Activated B cell treated with CpG ODN at 0.5 μM for 24 hours (primary cell): ENCODE measurements around the gene KIF13A. TPM values are rescaled to one million over a fixed set of nuclear protein-coding genes. Genes with fewer than 3 reads are reported as not detected.
"Not testable (repeated sequence)": the region's sequence is repeated elsewhere in the genome, so short reads cannot be mapped to it uniquely, and the experiment has no call there.

Experiments
- ATAC-seq: fragments of 200-7000 bp; cut with Tn5 transposase; one replicate; pipeline ENCODE4 v1.10.0; 2021; ENCODE audit warnings: low read depth, mild to moderate bottlenecking, moderate library complexity
- CTCF ChIA-PET: fragments of 350-600 bp; sonication (Branson Sonifier 250); formaldehyde crosslinking; loops from one replicate; lab custom pipeline; 2021; ENCODE audit warnings: antibody characterized with exemption; lab: Charles Lee
- POLR2A ChIA-PET: fragments of 350-600 bp; sonication (Branson Sonifier 250); formaldehyde crosslinking; loops from one replicate; lab custom pipeline; 2021; ENCODE audit warnings: antibody characterized with exemption; lab: Charles Lee
- DNase-seq: peaks from one replicate; pipeline ENCODE4 v3.0.0; 2022
- H3K27ac Mint-ChIP-seq: one replicate; pipeline ENCODE4 v1.8.0; 2020; ENCODE audit warnings: mixed read lengths
- H3K27me3 Mint-ChIP-seq: one replicate; pipeline ENCODE4 v1.8.0; 2021; ENCODE audit warnings: mixed read lengths
- H3K36me3 Mint-ChIP-seq: one replicate; pipeline ENCODE4 v1.8.0; 2021; ENCODE audit warnings: low read depth, mixed read lengths
- H3K4me1 Mint-ChIP-seq: one replicate; pipeline ENCODE4 v1.8.0; 2021; ENCODE audit warnings: mixed read lengths
- H3K4me3 Mint-ChIP-seq: one replicate; pipeline ENCODE4 v1.8.0; 2020; ENCODE audit warnings: mild to moderate bottlenecking, mixed read lengths
- H3K9me3 Mint-ChIP-seq: one replicate; pipeline ENCODE4 v1.8.0; 2020; ENCODE audit warnings: mixed read lengths
- intact Hi-C: fragments of 100-400 bp; cut with micrococcal nuclease; formaldehyde crosslinking; loops from one replicate; pipeline ENCODE4 v1.15.1; 2024
- total RNA-seq: library from RNA; stranded (reverse); gene quantifications from 2 replicates; pipeline ENCODE4 v1.2.3, GENCODE V29; 2022
- TF ChIP-seq, protein P1 (sequence below): fragments of 200-600 bp; IDR thresholded peaks from one replicate; pipeline ENCODE4 v1.8.0; 2022; ENCODE audit warnings: antibody characterized with exemption, mild to moderate bottlenecking

Gene KIF13A
- total RNA-seq, 1 donor from 2014 or later, result 14.1 TPM

DNA sequence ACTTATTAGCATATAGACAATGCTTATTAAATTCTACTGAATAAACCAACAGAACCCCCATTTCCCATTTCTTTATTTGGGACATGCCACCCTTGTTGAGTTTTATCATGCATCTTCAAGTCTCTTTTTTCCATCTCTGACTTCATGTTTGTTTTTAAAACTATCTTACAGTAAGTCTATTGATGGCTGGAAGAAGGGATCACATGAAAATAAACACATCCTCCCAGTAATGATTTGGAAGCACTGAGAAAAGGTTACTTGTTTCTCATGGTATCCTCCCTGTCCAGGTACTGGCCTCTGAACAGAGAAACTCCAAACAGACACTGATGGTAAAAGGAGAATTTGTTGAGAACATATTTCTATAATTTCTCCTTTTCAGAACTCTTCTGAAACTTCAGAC lies 74.9 kb downstream of the KIF13A start:
- no peak for DNase-seq
- ATAC-seq, result no peak
- Mint-ChIP-seq H3K4me1 (peaks cover 22% of the 10 kb centered on the region), H3K9me3 (no peaks in the 10 kb centered on the region), H3K36me3 (no peaks in the 10 kb centered on the region), H3K27ac (no peak overlapping the region), H3K4me3 (no peak overlapping the region), H3K27me3 (no peaks in the 10 kb centered on the region)
- ChIA-PET CTCF (interaction anchor here (0.6 kb wide), 1 partner anchor 410 kb away, joined by 4 read pairs; no protein-coding TSS in a partner anchor), POLR2A (no interaction called here)
- intact Hi-C loops, result no loop called here
- TF ChIP-seq, protein P1, sequence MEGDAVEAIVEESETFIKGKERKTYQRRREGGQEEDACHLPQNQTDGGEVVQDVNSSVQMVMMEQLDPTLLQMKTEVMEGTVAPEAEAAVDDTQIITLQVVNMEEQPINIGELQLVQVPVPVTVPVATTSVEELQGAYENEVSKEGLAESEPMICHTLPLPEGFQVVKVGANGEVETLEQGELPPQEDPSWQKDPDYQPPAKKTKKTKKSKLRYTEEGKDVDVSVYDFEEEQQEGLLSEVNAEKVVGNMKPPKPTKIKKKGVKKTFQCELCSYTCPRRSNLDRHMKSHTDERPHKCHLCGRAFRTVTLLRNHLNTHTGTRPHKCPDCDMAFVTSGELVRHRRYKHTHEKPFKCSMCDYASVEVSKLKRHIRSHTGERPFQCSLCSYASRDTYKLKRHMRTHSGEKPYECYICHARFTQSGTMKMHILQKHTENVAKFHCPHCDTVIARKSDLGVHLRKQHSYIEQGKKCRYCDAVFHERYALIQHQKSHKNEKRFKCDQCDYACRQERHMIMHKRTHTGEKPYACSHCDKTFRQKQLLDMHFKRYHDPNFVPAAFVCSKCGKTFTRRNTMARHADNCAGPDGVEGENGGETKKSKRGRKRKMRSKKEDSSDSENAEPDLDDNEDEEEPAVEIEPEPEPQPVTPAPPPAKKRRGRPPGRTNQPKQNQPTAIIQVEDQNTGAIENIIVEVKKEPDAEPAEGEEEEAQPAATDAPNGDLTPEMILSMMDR, result no peak

DNA sequence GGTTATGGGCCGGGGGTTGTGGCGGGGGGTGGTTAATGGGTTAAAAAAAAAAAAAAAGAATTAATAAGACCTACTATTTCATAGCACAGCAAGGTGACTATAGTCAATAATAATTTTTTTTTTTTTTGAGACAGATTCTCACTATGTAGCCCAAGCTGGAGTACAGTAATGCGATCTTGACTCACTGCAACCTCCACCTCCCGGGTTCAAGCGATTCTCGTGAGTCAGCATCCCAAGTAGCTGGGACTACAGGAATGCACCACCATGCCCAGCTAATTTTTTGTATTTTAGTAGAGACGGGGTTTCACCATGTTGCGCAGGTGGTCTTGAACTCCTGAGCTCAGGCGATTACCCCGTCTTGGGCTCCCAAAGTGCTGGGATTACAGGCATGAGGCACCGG lies 75.8 kb downstream of the KIF13A start:
- H3K9me3 Mint-ChIP-seq, H3K27ac Mint-ChIP-seq, H3K27me3 Mint-ChIP-seq, H3K4me3 Mint-ChIP-seq, H3K36me3 Mint-ChIP-seq, ATAC-seq, DNase-seq, intact Hi-C loops, CTCF ChIA-PET, POLR2A ChIA-PET: not testable (repeated sequence)
- peaks cover 27% of the 10 kb centered on the region for H3K4me1 Mint-ChIP-seq

DNA sequence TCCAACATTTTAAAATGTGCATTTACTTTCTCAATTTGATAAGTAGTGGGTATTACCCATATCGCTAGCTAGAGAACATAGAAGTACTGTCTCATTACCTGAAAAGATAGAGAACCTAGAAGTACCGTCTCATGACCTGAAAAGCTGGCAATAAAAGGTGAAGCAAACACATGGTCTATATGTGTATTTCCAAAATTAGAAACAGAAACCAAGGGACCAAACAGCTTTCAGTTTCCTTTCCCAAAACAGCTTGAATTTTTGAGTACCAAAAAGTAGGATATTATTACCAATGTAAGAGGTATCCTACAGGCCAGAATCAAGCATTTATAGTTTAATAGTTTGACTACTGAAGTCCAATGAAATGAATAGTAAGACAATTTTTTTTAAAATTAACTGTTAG lies 77.2 kb downstream of the KIF13A start:
- H3K4me3 Mint-ChIP-seq, result no peak overlapping the region
- ChIA-PET CTCF (interaction anchor here (0.6 kb wide), 1 partner anchor 30 kb away, joined by 3 read pairs; no protein-coding TSS in a partner anchor), POLR2A (no interaction called here)
- no peaks in the 10 kb centered on the region for H3K9me3 Mint-ChIP-seq
- TF ChIP-seq, protein P1, result no peak
- H3K36me3 Mint-ChIP-seq, result no peaks in the 10 kb centered on the region
- no peak for ATAC-seq
- no peaks in the 10 kb centered on the region for H3K27me3 Mint-ChIP-seq
- H3K27ac Mint-ChIP-seq, result no peak overlapping the region
- no peak for DNase-seq
- peaks cover 27% of the 10 kb centered on the region for H3K4me1 Mint-ChIP-seq
- intact Hi-C loops, result no loop called here

DNA sequence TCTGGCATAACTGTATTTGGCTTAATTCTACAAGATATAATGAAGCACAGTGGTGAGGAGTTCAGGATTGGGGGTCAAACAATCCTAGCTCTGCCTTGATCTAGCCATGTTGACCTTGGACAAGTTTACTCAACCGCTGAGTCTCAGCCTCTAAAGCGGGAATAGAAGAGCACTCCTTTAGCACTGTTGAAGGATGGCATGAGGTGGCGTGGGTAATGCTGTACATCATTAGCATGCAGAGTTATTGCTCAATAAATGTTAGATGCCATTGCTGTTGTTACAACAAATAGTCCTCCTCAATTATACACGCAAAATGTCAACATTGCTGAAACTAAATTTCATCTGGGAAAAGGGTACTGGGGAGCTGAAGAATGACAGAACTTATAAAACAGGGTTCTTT lies 78.6 kb downstream of the KIF13A start:
- TF ChIP-seq, protein P1, result no peak
- ChIA-PET POLR2A (no interaction called here), CTCF (no interaction called here)
- Mint-ChIP-seq H3K9me3 (no peaks in the 10 kb centered on the region), H3K36me3 (no peaks in the 10 kb centered on the region), H3K4me1 (peaks cover 27% of the 10 kb centered on the region), H3K27me3 (no peaks in the 10 kb centered on the region), H3K27ac (no peak overlapping the region), H3K4me3 (no peak overlapping the region)
- intact Hi-C loops, result no loop called here
- ATAC-seq, result no peak
- DNase-seq, result no peak

DNA sequence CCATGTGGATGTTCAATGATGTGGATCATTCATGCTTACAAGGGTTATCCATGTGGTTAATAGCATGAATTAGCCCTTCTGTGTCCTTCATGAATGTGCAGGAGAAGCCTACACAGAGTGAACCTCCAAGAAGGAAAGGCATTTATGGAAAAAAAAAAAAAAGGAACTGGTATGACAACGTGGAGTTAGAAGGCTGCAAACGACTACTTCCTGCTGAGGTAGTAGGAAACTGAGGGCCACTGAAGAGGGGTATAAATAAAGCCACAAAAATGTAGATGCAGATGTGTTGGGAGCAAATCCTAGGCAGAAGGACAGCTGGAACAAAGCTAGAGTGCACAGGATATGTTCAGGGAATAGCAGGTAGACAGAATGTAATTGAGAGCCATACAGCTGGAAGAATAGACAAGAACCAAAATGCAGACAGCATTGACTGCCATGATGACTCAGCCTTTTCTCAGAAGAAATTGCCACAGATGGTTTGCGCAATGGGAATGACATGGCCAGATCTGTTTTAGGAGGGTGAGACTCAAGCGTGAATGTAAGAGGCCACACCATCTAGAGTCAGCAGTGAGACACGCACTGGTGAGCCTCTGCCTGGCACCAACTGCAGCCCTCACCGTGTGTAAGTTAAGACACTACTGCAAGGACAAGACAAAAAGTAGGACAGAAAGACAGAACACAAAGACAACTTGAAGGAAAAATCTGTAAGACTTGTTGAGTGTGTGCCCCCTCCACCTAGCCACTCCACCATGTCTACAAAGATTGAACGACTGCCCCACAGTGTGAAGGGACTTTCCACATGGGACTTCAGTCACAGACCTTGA lies 79.8 kb downstream of the KIF13A start:
- CTCF ChIA-PET, result interaction anchor here (0.6 kb wide), 1 partner anchor 56 kb away, joined by 4 read pairs; no protein-coding TSS in a partner anchor
- intact Hi-C loops, result no loop called here
- no peak overlapping the region for H3K27ac Mint-ChIP-seq
- no peaks in the 10 kb centered on the region for H3K36me3 Mint-ChIP-seq
- no peak overlapping the region for H3K4me3 Mint-ChIP-seq
- POLR2A ChIA-PET, result no interaction called here
- peaks cover 27% of the 10 kb centered on the region for H3K4me1 Mint-ChIP-seq
- TF ChIP-seq, protein P1, result no peak
- H3K9me3 Mint-ChIP-seq, result no peaks in the 10 kb centered on the region
- DNase-seq (no peak), ATAC-seq (peak; percentile 82)
- no peaks in the 10 kb centered on the region for H3K27me3 Mint-ChIP-seq
